ENCODE measurements around the gene FAM163B.

The FAM163B gene

GRCh38 chr9:133592731-133593409 is 16.3 kb downstream of the FAM163B start:
- TF ChIP-seq CTCF (IDR thresholded peaks at IDR 0.05; ENCODE audit: low read depth, low read length): no peak

DNA sequence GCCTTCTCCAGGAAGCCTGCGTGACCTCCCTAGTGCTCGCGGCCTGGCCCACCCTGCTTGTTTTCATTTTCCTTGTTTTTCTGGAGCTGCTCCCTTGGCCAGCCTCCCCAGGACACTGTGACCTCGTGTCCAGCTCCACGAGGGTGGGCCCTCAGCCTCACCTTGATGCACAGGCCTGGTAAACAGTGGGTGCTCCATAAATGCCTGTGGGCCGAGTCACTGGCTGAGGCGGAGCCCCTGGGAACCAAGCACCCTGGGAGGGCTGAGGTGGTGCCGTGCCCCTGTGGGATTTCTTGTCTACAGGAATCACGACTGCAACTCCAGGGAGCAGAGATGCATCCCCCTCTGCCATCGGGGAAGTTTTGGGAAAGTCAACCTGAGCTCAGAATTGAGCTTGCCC is 17.2 kb downstream of the FAM163B start:
- no peak for TF ChIP-seq CTCF (IDR thresholded peaks at IDR 0.05; ENCODE audit: low read depth, low read length)

More at GRCh38 chr9:133592731-133593409, 16.3 kb downstream of the FAM163B start:
- no peak overlapping the region for H3K4me3 ChIP-seq (ENCODE audit: low read depth, low read length)

DNA sequence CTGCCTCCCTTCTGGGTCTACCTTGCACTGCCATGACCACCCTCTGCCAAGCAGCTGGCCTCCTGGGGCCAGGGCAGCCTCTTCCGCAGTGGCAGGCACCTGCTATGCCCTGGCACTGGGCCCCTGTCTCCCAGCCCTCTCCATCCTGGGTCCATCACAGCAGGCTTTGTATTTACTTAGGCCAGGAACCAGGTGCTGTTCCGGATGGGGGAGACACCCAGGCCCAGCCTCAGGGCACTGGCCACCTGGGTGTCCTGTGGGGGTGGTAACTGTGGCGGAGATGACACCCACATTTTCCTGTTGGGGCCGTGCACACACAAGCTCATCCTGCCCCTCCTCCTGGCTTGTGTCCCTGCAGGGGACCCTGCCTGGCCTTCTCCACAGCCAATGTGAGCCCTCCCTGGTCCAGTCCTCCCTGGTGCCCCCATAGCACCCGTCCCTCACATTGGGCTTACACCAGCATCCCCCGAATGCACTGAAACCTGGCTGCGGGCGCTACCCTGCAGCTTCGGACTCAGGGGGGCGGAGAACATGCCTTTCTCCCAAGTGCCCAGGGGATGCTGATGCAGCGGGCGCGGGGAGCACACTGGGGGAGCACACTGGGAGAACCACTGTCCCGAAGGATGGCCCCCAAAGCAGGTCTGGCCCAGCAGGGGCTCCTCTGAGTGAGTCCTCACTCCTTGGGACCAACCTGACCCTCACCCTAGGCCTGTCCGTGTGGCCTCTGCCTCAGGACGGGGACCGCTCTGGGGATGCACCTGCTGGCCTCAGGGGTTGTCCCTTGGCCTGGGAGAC is 17.9 kb downstream of the FAM163B start:
- no peak overlapping the region for H3K4me3 ChIP-seq (ENCODE audit: low read depth, low read length)
- no peak for TF ChIP-seq CTCF (IDR thresholded peaks at IDR 0.05; ENCODE audit: low read depth, low read length)

More for the DNA sequence above, 17.2 kb downstream of the FAM163B start:
- no peak overlapping the region for H3K4me3 ChIP-seq (ENCODE audit: low read depth, low read length)

DNA sequence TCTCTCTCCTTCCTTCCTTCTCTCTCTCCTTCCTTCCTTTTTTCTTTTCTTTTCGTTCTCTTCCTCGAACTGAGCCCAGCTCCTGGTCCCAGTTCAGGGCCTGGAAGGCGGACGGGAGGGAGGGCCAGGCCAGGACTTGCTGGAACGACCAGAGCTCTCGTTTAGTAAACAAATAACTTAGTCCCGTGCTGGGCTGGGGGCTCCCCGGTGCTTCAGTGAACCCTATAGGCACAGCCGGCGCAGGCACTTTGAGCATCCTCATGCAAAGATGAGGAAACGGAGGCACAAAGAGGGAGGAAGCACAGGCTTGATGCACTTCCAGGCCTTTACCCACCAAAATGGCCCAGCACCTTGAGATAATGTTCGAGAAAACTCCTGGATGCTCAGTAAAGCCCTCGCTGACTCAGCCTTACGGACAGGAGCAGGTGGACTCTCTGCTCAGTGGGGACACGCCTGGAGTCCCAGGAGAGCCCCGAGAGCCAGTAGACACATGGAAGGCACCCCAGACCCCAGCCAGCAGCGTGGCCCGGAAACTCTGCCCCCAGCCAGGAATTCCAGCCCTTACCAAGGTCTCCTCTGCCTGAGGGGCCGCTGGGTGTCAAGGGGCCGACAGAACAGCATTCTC is 18.8 kb downstream of the FAM163B start:
- no peak overlapping the region for H3K4me3 ChIP-seq (ENCODE audit: low read depth, low read length)
- TF ChIP-seq CTCF (IDR thresholded peaks at IDR 0.05; ENCODE audit: low read depth, low read length): no peak

DNA sequence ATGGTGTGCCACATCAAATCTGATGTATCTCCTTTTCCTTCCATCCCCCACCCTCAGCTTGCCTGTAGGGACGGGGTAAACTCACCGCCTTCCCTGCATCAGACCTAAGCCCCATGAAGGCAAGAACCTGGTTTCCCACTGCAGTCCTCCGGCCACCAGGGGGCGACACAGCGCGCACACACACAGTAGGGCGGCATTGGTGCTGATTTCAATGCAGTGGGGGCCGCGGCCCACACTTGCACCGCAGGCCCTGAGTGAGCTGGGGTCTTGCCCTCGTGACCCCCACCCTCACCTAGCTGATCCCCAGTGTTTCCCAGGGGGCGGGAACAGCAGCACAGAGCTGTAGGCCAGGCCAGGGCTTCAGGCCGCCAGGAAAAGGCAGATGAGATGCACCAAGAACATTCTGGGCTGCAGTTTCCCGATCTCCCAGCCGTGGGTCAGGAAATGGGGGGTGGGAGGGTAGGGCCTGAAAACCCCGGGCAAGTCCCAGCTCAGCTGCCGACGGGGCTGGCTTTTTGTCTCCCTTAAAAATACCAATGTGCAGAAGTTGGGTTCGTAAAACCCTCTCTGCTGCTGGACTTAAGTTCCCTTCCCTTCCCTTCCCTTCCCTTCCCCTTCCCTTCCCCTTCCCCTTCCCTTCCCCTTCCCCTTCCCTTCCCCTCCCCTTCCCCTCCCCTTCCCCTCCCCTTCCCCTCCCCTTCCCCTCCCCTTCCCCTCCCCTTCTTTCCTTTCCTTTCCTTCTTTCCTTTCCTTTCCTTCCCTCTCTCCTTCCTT is 19.5 kb downstream of the FAM163B start:
- peak; percentile 37 for TF ChIP-seq CTCF (IDR thresholded peaks at IDR 0.05; ENCODE audit: low read depth, low read length)

DNA sequence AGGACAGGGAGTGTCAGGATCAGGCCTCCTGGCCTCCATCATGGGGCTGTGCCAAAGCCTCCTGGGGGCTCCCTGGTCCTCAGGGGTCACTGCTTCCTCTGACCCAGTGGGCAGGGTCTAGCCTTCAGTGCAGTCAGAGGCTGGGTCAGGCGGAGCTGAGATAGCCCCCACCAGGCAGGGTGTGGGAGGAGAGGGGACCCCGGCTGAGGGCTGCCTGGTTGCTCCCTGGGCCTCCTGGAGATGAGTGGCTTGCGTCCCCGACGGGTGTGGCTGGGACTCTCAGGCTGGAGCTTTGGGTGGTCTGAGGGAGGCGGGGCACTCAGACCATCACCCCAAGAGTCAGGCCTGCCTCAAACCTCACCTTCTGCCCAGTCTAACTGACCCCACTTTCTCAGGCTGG is 21.7 kb downstream of the FAM163B start:
- no peak overlapping the region for H3K4me3 ChIP-seq (ENCODE audit: low read depth, low read length)
- TF ChIP-seq CTCF (IDR thresholded peaks at IDR 0.05; ENCODE audit: low read depth, low read length): no peak

More for the DNA sequence above, 19.5 kb downstream of the FAM163B start:
- H3K4me3 ChIP-seq (ENCODE audit: low read depth, low read length): no peak overlapping the region

Data from WI38 (cell line).